HepG2 (cell line): ENCODE measurements around the gene TOMM20. TPM values are rescaled to one million over a fixed set of nuclear protein-coding genes. Genes with fewer than 3 reads are reported as not detected.
A peak's percentile ranks its signal among the peaks of the same experiment; 100 is the strongest.

Source experiments
- ELF3 ChIP-seq: IDR thresholded peaks from 2 replicates; pipeline ENCODE4 v1.6.1; 2016; ENCODE audit warnings: missing genetic modification reagents, missing compliant biosample characterization
- MED1 ChIP-seq: sonication (generic); formaldehyde crosslinking; IDR thresholded peaks from 2 replicates; pipeline ENCODE4 v1.4.0; 2020; ENCODE audit warnings: missing genetic modification reagents
- NCOA2 ChIP-seq: sonication (generic); formaldehyde crosslinking; IDR thresholded peaks from 2 replicates; pipeline ENCODE4 v1.8.0; 2022; ENCODE audit warnings: inconsistent platforms
- PHF8 ChIP-seq: sonication (generic); formaldehyde crosslinking; IDR thresholded peaks from 2 replicates; pipeline ENCODE4 v1.5.0; 2020; ENCODE audit warnings: missing genetic modification reagents
- POGZ ChIP-seq: sonication (generic); formaldehyde crosslinking; IDR thresholded peaks from 2 replicates; pipeline ENCODE4 v1.4.0; 2020; ENCODE audit warnings: mild to moderate bottlenecking, missing genetic modification reagents
- REPIN1 ChIP-seq: sonication (generic); formaldehyde crosslinking; IDR thresholded peaks from 2 replicates; pipeline ENCODE4 v1.8.0; 2022; ENCODE audit warnings: missing genetic modification reagents, low read depth, mild to moderate bottlenecking, borderline replicate concordance
- SRY ChIP-seq: sonication (generic); formaldehyde crosslinking; IDR thresholded peaks from 2 replicates; pipeline ENCODE4 v1.8.0; 2022; ENCODE audit warnings: mild to moderate bottlenecking, missing genetic modification reagents
- TBX2 ChIP-seq: sonication (generic); formaldehyde crosslinking; IDR thresholded peaks from 2 replicates; pipeline ENCODE4 v1.5.0; 2020; ENCODE audit warnings: missing genetic modification reagents, mild to moderate bottlenecking, borderline replicate concordance
- ZNF224 ChIP-seq: sonication (generic); formaldehyde crosslinking; IDR thresholded peaks from 2 replicates; pipeline ENCODE4 v1.5.0; 2020; ENCODE audit warnings: mild to moderate bottlenecking, missing genetic modification reagents
- ZNF746 ChIP-seq: sonication (generic); formaldehyde crosslinking; IDR thresholded peaks from 2 replicates; pipeline ENCODE4 v1.8.0; 2022; ENCODE audit warnings: mild to moderate bottlenecking, missing genetic modification reagents
- ZNF768 ChIP-seq: sonication (generic); formaldehyde crosslinking; IDR thresholded peaks from 2 replicates; pipeline ENCODE4 v1.4.0; 2020; ENCODE audit warnings: missing genetic modification reagents
- ZNF788 ChIP-seq: sonication (generic); formaldehyde crosslinking; IDR thresholded peaks from 2 replicates; pipeline ENCODE4 v1.5.0; 2020; ENCODE audit warnings: mild to moderate bottlenecking, missing genetic modification reagents, borderline replicate concordance
- ZNF879 ChIP-seq: sonication (generic); formaldehyde crosslinking; IDR thresholded peaks from 2 replicates; pipeline ENCODE4 v1.8.1; 2023; ENCODE audit warnings: missing genetic modification reagents
- polyA plus RNA-seq, 8 experiments: library from polyadenylated mRNA; depleted of rRNA in 3 of 8; stranded (reverse) in 7 of 8; unstranded in 1 of 8; fragments of >200 nt; fragmentation: Illumina TruSeq in 4 of 8; extraction: Trizol in 4 of 8; gene quantifications; 2 replicates each; pipeline versions ENCODE4 v1.2.1 to v1.2.3, GENCODE V29; 2011 to 2016; ENCODE audit warnings: low read depth in 4 of 8, missing spikeins in 1 of 8, mixed read lengths in 1 of 8; ENCODE audit not compliant: insufficient read depth in 1 of 8
- total RNA-seq, 5 experiments: library from RNA; depleted of rRNA; stranded (reverse); fragments of >200 nt; fragmentation: Illumina TruSeq; extraction: Trizol; gene quantifications; 2 replicates each; pipeline ENCODE4 v1.2.3, GENCODE V29; 2016; ENCODE audit warnings: low read depth in 1 of 5
- TF ChIP-seq, protein P1 (sequence below): sonication (generic); formaldehyde crosslinking; IDR thresholded peaks from 2 replicates; pipeline ENCODE4 v1.5.0; 2020; ENCODE audit warnings: mild to moderate bottlenecking, missing genetic modification reagents, borderline replicate concordance
- TF ChIP-seq, protein P2 (sequence below): sonication (generic); formaldehyde crosslinking; IDR thresholded peaks from 2 replicates; pipeline ENCODE4 v1.4.0; 2020; ENCODE audit warnings: missing genetic modification reagents, borderline replicate concordance
- TF ChIP-seq, protein P3 (sequence below): sonication (generic); formaldehyde crosslinking; IDR thresholded peaks from 2 replicates; pipeline ENCODE4 v1.4.0; 2020; ENCODE audit warnings: mild to moderate bottlenecking, missing genetic modification reagents

TOMM20 gene
- total and polyA plus RNA-seq, 2 of the 13 experiments (the other 11 are each of a cell fraction or from before 2014, with no cell fraction given), result 153 to 376 TPM

DNA sequence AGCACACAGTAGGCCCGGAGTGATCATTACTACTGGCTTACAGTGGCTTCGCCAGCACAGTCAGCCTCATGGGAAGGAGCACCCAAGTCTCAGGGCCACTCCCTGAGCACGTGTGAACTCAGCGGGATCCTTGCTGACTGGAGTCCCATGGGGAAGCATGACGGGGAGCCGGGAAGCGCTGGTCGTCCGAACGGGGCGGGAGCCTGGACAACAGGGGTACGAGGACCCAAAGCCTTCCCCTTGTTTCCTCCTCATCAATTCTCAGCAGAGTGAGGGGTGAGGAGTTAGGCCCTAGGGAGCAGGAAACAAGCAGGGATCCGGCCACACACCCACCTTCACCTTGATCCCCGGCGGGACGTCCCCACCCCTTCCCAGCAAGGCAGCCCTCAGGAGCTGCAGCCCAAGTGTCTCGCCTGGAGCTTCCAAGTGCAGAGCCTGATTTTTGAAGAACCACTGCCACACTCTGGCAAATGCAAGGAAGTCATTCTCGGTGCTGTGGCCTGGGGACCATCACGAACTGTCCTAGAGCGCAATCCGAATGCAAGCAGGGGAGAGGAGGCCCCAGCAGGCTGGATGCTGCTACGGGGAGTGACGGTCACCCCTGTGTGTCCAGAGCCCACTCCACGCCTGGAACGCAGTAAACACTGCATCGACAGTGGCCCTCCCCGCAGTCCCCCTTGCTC lies 35.5 kb downstream of the TOMM20 start (continued):
- TF ChIP-seq, protein P1, sequence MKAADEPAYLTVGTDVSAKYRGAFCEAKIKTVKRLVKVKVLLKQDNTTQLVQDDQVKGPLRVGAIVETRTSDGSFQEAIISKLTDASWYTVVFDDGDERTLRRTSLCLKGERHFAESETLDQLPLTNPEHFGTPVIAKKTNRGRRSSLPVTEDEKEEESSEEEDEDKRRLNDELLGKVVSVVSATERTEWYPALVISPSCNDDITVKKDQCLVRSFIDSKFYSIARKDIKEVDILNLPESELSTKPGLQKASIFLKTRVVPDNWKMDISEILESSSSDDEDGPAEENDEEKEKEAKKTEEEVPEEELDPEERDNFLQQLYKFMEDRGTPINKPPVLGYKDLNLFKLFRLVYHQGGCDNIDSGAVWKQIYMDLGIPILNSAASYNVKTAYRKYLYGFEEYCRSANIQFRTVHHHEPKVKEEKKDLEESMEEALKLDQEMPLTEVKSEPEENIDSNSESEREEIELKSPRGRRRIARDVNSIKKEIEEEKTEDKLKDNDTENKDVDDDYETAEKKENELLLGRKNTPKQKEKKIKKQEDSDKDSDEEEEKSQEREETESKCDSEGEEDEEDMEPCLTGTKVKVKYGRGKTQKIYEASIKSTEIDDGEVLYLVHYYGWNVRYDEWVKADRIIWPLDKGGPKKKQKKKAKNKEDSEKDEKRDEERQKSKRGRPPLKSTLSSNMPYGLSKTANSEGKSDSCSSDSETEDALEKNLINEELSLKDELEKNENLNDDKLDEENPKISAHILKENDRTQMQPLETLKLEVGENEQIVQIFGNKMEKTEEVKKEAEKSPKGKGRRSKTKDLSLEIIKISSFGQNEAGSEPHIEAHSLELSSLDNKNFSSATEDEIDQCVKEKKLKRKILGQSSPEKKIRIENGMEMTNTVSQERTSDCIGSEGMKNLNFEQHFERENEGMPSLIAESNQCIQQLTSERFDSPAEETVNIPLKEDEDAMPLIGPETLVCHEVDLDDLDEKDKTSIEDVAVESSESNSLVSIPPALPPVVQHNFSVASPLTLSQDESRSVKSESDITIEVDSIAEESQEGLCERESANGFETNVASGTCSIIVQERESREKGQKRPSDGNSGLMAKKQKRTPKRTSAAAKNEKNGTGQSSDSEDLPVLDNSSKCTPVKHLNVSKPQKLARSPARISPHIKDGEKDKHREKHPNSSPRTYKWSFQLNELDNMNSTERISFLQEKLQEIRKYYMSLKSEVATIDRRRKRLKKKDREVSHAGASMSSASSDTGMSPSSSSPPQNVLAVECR (CRISPR knock-in tag), result peak; percentile 52; the same call in 1 of the 2 replicates
- TF ChIP-seq ZNF879 (CRISPR knock-in tag) (no peak), ELF3 (CRISPR knock-in tag) (peak; percentile 26; the same call in 1 of the 2 replicates), NCOA2 (CRISPR knock-in tag) (0 out of 2 replicates have a peak, but pooled peaks have one; percentile 13), ZNF224 (CRISPR knock-in tag) (0 out of 2 replicates have a peak, but pooled peaks have one; percentile 56), SRY (CRISPR knock-in tag) (0 out of 2 replicates have a peak, but pooled peaks have one; percentile 27), ZNF788 (CRISPR knock-in tag) (0 out of 2 replicates have a peak, but pooled peaks have one; percentile 20), MED1 (peak; percentile 20; the same call in 1 of the 2 replicates), TBX2 (CRISPR knock-in tag) (peak; percentile 54; the same call in 1 of the 2 replicates), POGZ (CRISPR knock-in tag) (0 out of 2 replicates have a peak, but pooled peaks have one; percentile 20), REPIN1 (0 out of 2 replicates have a peak, but pooled peaks have one; percentile 10), ZNF746 (CRISPR knock-in tag) (no peak), PHF8 (CRISPR knock-in tag) (peak; percentile 26; the same call in 1 of the 2 replicates), ZNF768 (CRISPR knock-in tag) (peak; percentile 26; the same call in 1 of the 2 replicates)
- TF ChIP-seq, protein P2, sequence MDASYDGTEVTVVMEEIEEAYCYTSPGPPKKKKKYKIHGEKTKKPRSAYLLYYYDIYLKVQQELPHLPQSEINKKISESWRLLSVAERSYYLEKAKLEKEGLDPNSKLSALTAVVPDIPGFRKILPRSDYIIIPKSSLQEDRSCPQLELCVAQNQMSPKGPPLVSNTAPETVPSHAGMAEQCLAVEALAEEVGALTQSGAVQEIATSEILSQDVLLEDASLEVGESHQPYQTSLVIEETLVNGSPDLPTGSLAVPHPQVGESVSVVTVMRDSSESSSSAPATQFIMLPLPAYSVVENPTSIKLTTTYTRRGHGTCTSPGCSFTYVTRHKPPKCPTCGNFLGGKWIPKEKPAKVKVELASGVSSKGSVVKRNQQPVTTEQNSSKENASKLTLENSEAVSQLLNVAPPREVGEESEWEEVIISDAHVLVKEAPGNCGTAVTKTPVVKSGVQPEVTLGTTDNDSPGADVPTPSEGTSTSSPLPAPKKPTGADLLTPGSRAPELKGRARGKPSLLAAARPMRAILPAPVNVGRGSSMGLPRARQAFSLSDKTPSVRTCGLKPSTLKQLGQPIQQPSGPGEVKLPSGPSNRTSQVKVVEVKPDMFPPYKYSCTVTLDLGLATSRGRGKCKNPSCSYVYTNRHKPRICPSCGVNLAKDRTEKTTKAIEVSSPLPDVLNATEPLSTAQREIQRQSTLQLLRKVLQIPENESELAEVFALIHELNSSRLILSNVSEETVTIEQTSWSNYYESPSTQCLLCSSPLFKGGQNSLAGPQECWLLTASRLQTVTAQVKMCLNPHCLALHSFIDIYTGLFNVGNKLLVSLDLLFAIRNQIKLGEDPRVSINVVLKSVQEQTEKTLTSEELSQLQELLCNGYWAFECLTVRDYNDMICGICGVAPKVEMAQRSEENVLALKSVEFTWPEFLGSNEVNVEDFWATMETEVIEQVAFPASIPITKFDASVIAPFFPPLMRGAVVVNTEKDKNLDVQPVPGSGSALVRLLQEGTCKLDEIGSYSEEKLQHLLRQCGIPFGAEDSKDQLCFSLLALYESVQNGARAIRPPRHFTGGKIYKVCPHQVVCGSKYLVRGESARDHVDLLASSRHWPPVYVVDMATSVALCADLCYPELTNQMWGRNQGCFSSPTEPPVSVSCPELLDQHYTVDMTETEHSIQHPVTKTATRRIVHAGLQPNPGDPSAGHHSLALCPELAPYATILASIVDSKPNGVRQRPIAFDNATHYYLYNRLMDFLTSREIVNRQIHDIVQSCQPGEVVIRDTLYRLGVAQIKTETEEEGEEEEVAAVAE (CRISPR knock-in tag), result 0 out of 2 replicates have a peak, but pooled peaks have one; percentile 12
- TF ChIP-seq, protein P3, sequence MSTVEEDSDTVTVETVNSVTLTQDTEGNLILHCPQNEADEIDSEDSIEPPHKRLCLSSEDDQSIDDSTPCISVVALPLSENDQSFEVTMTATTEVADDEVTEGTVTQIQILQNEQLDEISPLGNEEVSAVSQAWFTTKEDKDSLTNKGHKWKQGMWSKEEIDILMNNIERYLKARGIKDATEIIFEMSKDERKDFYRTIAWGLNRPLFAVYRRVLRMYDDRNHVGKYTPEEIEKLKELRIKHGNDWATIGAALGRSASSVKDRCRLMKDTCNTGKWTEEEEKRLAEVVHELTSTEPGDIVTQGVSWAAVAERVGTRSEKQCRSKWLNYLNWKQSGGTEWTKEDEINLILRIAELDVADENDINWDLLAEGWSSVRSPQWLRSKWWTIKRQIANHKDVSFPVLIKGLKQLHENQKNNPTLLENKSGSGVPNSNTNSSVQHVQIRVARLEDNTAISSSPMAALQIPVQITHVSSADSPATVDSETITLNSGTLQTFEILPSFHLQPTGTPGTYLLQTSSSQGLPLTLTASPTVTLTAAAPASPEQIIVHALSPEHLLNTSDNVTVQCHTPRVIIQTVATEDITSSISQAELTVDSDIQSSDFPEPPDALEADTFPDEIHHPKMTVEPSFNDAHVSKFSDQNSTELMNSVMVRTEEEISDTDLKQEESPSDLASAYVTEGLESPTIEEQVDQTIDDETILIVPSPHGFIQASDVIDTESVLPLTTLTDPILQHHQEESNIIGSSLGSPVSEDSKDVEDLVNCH (CRISPR knock-in tag), result no peak
